GM18867 (cell line): ENCODE results near the gene BZW2.

Experiments used
- ATAC-seq: cut with Tn5 transposase; IDR thresholded peaks from one replicate; pipeline ENCODE4 v1.9.1; 2021; ENCODE audit warnings: mild to moderate bottlenecking, moderate library complexity; ENCODE audit not compliant: unreplicated experiment

Gene BZW2

DNA sequence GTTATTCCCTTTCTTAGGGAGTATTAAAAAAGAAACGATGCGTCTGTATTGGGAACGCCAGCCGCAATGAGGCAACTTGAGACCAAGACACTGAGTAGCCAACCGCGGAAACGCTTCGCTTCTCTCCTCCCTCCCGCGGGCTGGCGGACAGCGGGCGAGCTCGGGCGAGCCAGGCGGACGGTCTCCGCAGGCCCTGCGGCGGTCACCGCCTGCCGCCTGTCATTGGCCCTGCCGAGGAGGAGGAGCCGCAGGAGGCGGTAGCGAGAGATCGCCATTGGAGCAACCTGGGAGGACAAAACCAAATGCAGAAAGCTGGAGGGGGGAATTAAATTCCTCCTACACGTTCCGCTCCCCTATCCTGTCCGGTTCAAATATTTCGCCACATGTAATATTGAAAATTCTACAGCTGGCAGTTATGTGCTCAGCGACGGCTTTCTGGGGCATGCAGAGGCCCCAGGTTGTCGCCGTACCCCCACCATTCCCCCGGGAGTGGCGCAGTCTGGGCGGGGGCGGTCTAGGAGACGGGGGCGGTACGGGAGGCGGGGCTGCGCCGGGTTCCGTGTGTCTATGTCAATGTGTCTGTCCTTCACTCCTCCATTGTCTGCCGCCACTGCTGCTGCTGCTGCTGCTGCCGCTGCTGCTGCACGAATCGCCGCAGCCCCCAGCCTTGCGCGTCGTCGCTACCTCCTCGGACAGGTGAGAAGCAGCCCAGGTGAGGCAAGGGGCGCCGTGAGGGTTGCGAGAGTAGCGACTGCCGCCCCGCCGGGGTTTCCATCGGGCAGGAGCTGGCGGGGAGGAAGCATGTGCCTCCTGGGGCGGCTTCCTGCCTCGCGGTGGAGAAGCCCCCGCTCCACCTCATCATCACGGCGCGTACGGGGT, at the start of gene BZW2, which contains the start of gene ANKMY2:
Gene BZW2 (plus strand): TSS at position 589 of the 879 bp plus-strand sequence. CDS start 19,263 bp downstream, outside the sequence.
Gene ANKMY2 (minus strand): TSS at position 162 of the 879 bp plus-strand sequence. CDS start 181 bp downstream, outside the sequence.
- peak; percentile 98 for ATAC-seq

DNA sequence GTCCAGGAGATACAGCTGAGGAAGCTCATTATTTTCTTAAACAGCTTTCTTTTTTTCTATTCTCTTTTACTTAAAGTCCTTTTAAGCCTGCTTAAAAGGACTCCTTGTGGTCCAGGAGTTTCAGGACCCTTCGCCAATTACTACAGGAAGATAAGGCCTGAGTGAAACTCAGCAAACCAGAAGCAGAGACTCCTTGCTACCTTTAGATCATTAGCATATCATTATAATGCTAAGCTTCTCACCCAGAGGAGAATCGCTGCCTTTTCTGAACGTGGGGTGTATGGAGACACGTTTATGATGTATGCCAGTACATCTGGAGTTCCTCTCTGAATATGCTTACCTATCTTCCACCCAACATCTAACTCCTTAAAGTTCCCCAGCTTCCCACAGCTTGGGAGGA, 48.0 kb upstream of the BZW2 start:
- no peak for ATAC-seq

GRCh38 chr7:16599860-16600259, 46.1 kb upstream of the BZW2 start:
- no peak for ATAC-seq

GRCh38 chr7:16603633-16604032, 42.3 kb upstream of the BZW2 start:
- ATAC-seq: no peak

GRCh38 chr7:16604054-16604453, 41.9 kb upstream of the BZW2 start:
- ATAC-seq: no peak

DNA sequence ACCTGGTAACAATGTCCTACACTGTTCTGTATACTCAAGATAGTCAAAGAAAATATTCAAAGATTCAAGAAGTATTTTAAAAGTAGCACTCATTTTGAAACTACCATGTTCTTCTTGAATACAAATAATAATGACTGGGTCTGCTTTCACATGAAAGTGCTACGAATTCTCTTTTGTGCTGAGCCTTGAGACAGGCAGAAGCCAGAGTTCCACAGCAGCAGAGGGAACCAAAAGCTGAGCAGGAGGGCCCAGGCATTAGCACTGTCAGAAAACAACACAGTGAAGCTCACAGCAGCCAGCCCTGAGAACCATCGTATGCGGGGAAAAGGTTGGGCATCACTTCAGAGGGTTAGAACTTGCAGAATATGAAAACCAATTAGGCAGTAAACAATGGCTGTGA, 39.3 kb upstream of the BZW2 start:
- ATAC-seq: peak; percentile 59

DNA sequence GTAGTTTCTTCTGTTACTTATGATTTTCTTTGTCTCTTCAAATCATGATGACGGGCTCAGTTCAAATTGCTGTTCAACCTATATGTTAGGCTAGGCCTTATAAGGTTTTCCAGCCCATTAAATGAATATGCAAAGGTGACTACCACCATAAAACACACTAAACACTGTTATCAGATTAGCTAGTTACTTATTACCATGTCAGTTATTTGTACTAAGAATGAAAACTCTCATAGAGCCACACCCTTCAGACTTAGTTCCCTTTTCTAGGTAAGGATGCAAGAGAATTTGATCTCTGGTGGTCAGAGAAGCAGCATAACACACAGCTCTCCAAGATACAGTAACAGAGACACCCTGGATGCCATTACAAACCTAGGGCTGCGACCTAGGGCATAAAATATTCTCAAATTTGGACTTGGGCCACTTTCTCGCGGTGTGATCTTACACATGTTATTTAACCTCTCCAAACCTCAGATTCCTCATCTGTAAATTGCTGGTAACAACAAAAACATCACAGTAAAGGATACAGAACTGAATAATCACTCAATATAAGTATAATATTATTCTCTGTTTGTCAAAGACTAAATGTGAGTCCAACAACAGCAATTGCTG, 36.0 kb upstream of the BZW2 start:
- ATAC-seq: peak; percentile 81

GRCh38 chr7:16611711-16612110, 34.3 kb upstream of the BZW2 start:
- no peak for ATAC-seq

DNA sequence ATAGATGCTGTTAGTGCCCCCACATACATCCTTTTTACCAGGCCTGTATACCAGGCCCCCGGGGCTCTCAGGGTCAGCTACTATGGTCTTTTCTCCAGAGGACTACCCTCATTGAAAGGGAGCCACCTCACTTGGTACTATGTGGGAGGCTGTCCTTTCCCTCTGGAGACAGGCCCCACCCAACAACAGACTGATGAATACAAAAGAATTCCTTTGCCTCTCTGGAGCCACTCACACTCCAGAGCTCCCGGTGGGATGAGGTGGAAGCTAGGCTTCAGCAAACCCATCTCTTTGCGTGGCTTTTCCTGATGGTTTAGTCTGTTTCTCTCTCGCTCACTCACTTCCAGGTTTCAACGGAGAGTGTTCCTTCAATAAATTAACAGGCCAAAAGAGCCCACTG, 30.8 kb upstream of the BZW2 start:
- no peak for ATAC-seq

GRCh38 chr7:16616122-16616521, 29.9 kb upstream of the BZW2 start:
- ATAC-seq: no peak

- no peak for ATAC-seq
These were observed 29.4 kb upstream of the BZW2 start for GRCh38 chr7:16616542-16616941.

DNA sequence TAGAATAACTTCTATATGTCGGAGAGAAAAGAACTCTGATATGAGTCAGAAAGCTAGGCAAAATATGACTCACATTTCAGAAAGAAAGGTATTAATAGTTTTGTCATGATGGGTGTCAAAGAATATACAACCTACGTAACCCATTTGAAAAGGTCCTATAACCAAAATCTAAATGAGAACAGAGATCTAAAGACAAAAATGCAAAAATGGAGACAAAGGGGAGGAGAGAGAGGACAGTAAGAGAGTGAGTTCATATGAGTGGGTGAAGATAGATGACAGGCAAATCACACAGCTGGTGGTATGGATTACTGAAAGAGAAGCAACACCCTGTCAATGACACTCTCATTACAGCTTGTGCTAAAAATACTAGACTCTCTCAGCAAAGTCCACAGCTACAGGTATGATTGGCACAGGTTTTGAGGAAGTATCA, 26.0 kb upstream of the BZW2 start:
- ATAC-seq: peak; percentile 98

DNA sequence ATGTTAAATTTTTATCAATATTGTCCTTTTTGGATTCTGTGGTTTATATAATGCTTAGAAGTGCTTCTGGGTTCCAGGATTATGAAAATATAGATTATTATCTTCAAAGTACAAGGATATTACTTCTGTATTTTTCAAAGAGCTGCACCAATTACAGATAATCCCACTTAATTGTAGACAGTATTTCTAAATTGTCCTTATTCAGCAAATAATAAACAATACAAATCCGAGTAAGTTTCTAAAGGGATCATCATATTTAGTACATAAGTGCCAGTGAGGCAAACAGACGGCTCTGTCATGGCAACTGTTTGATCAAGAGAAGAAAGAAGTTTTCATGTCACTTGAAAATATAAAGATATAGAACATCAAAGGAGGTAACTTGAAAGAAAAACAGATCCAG, 19.6 kb upstream of the BZW2 start:
- no peak for ATAC-seq

DNA sequence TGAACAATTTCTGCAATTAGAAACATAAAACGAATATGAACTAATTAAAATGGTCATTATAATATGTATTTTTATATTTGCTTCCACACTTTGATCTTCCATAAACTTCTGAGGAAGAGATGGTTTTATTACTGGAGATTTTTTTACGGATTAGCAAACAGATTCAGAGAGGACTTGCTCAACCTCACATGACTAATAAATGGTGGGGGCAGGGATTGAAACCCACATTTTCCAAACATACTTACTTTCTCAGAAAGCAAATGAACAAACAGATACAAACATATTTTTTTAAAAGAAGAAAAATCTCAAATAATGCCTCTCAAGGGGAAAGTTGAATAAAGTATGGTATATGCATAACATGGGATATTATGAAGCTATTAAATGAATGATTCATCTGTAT, 18.7 kb upstream of the BZW2 start:
- no peak for ATAC-seq

DNA sequence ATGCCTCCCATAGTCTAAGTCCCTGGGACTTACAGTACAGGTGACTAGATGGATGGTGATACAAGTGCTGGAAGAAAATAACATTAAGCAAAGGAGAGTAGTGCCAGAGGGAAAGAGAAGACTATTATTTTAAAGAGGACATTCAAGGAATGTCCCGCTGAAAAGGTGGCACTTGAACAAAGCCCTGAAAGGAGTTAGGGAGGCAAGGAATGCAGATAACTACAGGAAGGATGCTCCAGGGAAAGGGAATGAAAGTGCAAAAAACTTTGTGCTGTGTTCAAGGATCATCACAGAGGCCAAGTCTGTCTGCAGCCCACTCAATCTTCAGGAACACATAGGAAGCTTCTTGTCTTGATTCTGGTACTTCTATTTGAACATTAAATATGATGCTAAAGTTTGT, 15.3 kb upstream of the BZW2 start:
- ATAC-seq: no peak

DNA sequence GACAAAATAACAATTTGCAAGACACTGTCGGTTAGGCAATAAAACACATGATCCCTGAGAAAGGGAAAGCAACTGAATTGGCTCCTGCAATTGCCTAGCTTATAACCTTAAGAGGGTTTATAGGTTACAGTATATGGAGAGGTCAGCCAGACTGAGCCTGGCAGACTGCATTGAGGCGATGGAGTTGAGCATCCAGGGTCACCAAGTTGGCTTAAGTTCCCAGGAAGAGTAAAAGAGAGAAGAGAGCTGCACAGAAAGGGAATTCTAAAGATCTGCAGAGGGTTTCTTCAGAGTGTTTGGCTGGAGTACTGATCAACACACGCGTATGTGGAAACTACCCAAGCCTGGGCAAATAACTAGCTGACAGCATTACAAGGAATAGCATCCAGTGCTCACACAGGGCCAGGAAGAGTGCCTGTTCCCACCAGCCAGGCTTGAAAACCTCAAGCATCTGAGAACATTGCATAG, 11.7 kb upstream of the BZW2 start:
- ATAC-seq: no peak

DNA sequence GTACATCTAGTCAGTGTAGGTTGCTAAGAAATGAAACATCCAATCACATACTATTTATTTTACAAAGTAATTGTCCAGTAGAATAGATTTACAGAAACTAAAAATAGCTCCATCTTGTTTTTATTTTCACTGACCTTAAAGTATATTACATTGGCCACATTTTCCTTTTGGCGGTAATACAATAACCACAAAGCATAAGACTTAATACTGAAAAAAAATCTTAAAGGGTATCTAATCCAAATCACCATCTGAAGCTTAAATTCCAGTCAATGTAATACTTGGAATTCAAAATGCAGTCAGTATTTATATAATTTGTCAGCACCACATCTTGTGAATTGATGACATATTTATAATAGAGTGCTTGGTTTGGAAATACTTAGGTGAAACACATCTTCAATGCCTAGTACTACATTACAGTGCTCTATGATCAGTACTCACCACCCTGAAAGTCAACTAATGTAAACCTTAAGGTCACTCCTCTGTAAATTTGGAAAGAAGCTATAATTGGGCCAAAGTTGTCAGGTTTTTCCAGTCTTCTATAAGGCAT, 9.4 kb upstream of the BZW2 start:
- ATAC-seq: no peak

- ATAC-seq: no peak
These were observed 8.6 kb upstream of the BZW2 start for GRCh38 chr7:16637379-16637778.

DNA sequence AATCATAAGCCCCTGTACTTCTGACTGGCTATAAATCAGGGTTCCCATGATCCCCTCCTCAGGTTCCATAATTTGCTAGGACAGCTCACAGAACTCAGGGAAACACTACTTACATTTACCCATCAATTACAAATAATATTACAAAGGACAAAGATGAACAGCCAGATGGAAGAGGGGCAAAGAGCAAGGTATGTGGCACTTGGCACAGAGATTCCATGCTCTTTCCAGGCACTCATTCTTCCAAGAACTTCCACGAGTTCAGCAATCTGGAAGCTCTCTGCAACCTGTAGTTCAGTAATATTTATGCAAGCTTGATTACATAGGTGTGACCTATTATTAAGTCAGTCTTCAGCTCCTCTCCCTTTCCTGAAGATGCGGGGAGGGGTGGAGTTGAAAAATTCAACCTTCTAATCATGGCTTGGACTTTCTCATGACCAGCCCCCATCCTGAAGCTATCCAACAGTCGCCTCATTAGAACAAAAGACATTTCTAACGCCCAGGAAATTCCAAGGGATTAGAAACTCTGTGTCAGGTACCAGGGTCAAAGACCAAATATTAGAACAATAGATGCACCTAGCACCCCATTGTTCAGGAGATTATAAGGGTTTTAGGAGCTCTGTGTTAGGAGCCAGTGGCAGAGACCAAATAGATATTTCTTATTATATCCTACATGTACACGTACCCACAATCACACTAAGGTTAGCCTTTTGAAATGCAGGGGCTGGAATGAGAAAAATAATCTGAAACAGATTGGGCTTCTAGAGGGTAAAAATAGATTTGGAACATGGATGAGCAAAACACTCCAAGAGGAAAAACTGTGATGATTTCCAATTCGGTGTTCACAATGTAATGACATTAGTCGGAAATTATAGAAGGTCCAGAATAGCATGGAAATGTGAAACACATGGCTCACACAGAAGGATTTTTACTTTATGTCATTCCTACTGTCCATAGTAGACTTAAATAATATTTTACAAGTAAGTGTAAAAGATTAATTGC, 7.4 kb upstream of the BZW2 start:
- ATAC-seq: no peak

GRCh38 chr7:16644157-16644556, 1.8 kb upstream of the BZW2 start:
- no peak for ATAC-seq
